Suprapubic skin (tissue), 3 donors: ENCODE measurements around the gene ITGAE.

ENCODE experiments used
- POLR2A ChIP-seq, 2 donors: fragments of 450-650 bp; IDR thresholded peaks; one replicate each; pipeline ENCODE4 v1.6.1; 2017; ENCODE audit warnings: antibody characterized with exemption in 2 of 2, mild to moderate bottlenecking in 2 of 2, moderate library complexity in 2 of 2
- TF ChIP-seq, protein P1 (sequence below), 2 donors: fragments of 200-600 bp in 1 of 2; fragments of 450-650 bp in 1 of 2; sonication (generic) in 1 of 2; IDR thresholded peaks; one replicate each; pipeline ENCODE4 v1.5.1; 2016 to 2019; ENCODE audit warnings: antibody characterized with exemption in 2 of 2, mild to moderate bottlenecking in 1 of 2, moderate library complexity in 1 of 2

DNA sequence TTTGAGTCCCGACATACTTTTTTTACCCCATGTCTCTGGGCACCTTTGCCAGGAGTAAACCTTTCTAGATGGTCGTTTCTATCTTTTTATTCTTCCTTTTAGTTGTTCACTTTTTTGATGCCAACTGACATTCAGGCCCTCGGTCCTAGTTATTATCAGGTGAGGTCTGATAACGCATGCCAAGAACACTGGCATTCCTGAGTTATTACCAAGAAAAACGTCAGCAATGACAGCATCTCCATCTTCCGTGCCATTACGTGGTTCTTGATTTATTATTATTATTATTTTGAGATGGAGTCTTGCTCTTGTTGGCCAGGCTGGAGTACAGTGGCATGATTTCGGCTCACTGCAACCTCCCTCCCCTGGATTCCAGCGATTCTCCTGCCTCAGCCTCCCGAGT, 55.9 kb downstream of the ITGAE start:
- no peak for TF ChIP-seq POLR2A (IDR thresholded peaks at IDR 0.05)
- TF ChIP-seq, protein P1, sequence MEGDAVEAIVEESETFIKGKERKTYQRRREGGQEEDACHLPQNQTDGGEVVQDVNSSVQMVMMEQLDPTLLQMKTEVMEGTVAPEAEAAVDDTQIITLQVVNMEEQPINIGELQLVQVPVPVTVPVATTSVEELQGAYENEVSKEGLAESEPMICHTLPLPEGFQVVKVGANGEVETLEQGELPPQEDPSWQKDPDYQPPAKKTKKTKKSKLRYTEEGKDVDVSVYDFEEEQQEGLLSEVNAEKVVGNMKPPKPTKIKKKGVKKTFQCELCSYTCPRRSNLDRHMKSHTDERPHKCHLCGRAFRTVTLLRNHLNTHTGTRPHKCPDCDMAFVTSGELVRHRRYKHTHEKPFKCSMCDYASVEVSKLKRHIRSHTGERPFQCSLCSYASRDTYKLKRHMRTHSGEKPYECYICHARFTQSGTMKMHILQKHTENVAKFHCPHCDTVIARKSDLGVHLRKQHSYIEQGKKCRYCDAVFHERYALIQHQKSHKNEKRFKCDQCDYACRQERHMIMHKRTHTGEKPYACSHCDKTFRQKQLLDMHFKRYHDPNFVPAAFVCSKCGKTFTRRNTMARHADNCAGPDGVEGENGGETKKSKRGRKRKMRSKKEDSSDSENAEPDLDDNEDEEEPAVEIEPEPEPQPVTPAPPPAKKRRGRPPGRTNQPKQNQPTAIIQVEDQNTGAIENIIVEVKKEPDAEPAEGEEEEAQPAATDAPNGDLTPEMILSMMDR (IDR thresholded peaks at IDR 0.05): no peak
